Hippocampal formation (tissue), 2 donors: ENCODE results near the gene HINFP.

Source experiments
- DNase-seq, 2 donors: peaks; one replicate each; lab custom pipeline; 2025; lab: John Stamatoyannopoulos, UW

The HINFP gene

GRCh38 chr11:119121008-119121810 is at the start of gene HINFP:
TSS of gene HINFP (plus strand) at chr11:119121580. CDS start at chr11:119126945, 5,365 bp downstream.
- DNase-seq, result peak; percentile 99

- no peak for DNase-seq
Observed at GRCh38 chr11:119077839-119078238, 43.5 kb upstream of the HINFP start.

GRCh38 chr11:119078675-119079420 is 42.5 kb upstream of the HINFP start:
- DNase-seq, result no peak

- peak; percentile 55 to 64 for DNase-seq
Observed at GRCh38 chr11:119081682-119082260, 39.6 kb upstream of the HINFP start.

GRCh38 chr11:119084663-119085436 is 36.5 kb upstream of the HINFP start, which contains the start of gene HMBS:
TSS of gene HMBS (plus strand) at chr11:119084881. CDS start at chr11:119085034, 153 bp downstream.
- DNase-seq, result peak; percentile 94 to 96

GRCh38 chr11:119085437-119085847 is 35.9 kb upstream of the HINFP start:
- DNase-seq, result no peak

- DNase-seq, result no peak
Observed at GRCh38 chr11:119087123-119087522, 34.3 kb upstream of the HINFP start.

- no peak for DNase-seq
Observed at GRCh38 chr11:119087747-119088241, 33.6 kb upstream of the HINFP start.

GRCh38 chr11:119088406-119088805 is 33.0 kb upstream of the HINFP start:
- DNase-seq, result no peak

GRCh38 chr11:119089319-119089718 is 32.1 kb upstream of the HINFP start:
- DNase-seq, result no peak

- no peak for DNase-seq
Observed at GRCh38 chr11:119091178-119091577, 30.2 kb upstream of the HINFP start.

- no peak for DNase-seq
Observed at GRCh38 chr11:119091966-119092879, 29.2 kb upstream of the HINFP start.

- DNase-seq, result peak in 1 of 2 donors; percentile 7
Observed at GRCh38 chr11:119092880-119093842, 28.2 kb upstream of the HINFP start.

- peak in 1 of 2 donors; percentile 54 for DNase-seq
Observed at GRCh38 chr11:119093942-119094815, 27.2 kb upstream of the HINFP start.

- DNase-seq, result peak; percentile 74
Observed at GRCh38 chr11:119094816-119095065, 26.6 kb upstream of the HINFP start.

GRCh38 chr11:119095066-119095880 is 26.1 kb upstream of the HINFP start:
- peak; percentile 99 for DNase-seq

- no peak for DNase-seq
Observed at GRCh38 chr11:119099711-119100110, 21.7 kb upstream of the HINFP start.
